PFSK-1 (cell line): Measurements from ENCODE around the gene SRRM2.

ENCODE experiments used
- POLR2AphosphoS5 ChIP-seq: IDR thresholded peaks from 2 replicates; pipeline ENCODE4 v1.6.1; 2012; ENCODE audit warnings: low read depth, mild to moderate bottlenecking, control low read depth, low read length, moderate library complexity
- SIN3A ChIP-seq: IDR thresholded peaks from 2 replicates; pipeline ENCODE4 v1.6.1; 2012; ENCODE audit warnings: mild to moderate bottlenecking, low read length, moderate library complexity, borderline replicate concordance; ENCODE audit not compliant: insufficient read depth
- TF ChIP-seq, protein P1 (sequence below), 2 experiments: IDR thresholded peaks; 2 replicates each; pipeline versions ENCODE4 v1.6.1 to v1.8.0; 2011 to 2012; ENCODE audit warnings: low read depth in 2 of 2, low read length in 2 of 2, control low read depth in 1 of 2, inconsistent platforms in 1 of 2, mild to moderate bottlenecking in 1 of 2, moderate library complexity in 1 of 2; ENCODE audit not compliant: insufficient read depth in 1 of 2

DNA sequence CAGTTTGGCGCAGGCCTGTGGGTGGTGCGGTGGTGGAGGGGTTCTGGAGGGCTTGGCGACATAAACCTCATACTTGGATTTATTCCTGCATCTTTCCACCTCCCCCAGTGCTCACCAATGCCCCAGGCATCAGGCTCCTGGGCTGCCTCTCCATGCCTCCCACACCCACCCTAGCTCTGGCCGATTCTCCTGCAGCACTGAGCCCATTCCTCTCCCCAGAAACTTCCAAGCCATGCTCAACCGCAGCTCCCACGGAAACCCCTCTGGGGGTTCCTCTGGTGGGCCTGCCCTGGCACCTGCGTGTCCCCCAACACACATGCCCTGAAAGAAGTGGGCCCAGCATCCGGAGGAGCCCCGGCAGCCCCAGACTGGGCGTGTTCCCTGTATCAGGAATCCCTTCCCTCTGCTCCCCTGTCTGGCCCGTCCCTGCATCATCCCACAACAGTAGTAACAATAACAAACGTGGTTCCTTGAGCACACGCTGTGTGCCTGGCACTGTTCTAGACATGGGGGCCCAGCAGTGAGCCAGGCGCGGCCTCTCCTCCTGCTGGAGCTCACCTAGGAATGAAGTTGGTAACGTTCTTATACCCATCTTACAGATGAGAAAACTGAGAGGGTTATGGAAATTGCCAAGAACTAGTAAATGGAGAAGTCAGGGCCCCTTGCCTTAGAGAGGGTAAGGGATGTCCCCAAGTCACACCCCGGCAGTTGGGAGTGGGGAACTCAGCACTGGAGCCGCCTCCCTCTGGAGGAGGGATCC lies 66.9 kb downstream of the SRRM2 start:
- TF ChIP-seq SIN3A (no peak), POLR2AphosphoS5 (no peak)
- TF ChIP-seq, protein P1, sequence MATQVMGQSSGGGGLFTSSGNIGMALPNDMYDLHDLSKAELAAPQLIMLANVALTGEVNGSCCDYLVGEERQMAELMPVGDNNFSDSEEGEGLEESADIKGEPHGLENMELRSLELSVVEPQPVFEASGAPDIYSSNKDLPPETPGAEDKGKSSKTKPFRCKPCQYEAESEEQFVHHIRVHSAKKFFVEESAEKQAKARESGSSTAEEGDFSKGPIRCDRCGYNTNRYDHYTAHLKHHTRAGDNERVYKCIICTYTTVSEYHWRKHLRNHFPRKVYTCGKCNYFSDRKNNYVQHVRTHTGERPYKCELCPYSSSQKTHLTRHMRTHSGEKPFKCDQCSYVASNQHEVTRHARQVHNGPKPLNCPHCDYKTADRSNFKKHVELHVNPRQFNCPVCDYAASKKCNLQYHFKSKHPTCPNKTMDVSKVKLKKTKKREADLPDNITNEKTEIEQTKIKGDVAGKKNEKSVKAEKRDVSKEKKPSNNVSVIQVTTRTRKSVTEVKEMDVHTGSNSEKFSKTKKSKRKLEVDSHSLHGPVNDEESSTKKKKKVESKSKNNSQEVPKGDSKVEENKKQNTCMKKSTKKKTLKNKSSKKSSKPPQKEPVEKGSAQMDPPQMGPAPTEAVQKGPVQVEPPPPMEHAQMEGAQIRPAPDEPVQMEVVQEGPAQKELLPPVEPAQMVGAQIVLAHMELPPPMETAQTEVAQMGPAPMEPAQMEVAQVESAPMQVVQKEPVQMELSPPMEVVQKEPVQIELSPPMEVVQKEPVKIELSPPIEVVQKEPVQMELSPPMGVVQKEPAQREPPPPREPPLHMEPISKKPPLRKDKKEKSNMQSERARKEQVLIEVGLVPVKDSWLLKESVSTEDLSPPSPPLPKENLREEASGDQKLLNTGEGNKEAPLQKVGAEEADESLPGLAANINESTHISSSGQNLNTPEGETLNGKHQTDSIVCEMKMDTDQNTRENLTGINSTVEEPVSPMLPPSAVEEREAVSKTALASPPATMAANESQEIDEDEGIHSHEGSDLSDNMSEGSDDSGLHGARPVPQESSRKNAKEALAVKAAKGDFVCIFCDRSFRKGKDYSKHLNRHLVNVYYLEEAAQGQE (IDR thresholded peaks at IDR 0.05; ENCODE audit: insufficient read depth in 1 of 2, low read depth in 2 of 2, low read length in 2 of 2) = no peak
